DND-41 (cell line): ENCODE data around the gene ANKK1.

Experiments used
- EZH2 ChIP-seq: IDR thresholded peaks from 3 replicates; pipeline ENCODE4 v1.6.1; 2012; ENCODE audit warnings: borderline replicate concordance, low read depth, mild to moderate bottlenecking, moderate library complexity, low read length, inconsistent platforms; ENCODE audit not compliant: severe bottlenecking
- TF ChIP-seq, protein P1 (sequence below): IDR thresholded peaks from 2 replicates; pipeline ENCODE4 v1.5.1; 2012; ENCODE audit warnings: borderline replicate concordance, low read length, moderate library complexity, mild to moderate bottlenecking; ENCODE audit not compliant: poor library complexity, severe bottlenecking; ENCODE audit errors: extremely low read depth

DNA sequence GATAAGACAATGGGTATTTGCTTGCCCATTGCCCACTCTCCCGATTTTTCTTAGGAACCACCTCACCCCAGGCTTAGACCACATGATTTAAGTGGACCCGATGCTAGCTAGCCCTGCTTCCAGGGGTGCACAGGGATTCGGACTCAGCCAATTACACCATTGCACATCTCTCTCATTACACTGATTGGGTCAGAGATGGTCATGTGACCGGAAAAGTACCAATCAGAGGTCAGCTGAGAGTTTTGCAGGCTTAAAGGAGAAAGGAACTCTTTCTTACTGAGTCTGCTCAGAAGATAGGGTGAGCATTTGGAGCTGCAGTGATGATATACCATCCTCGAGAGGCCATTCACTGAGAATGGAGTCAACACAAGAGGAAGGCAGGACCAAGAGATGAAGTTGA is 12.2 kb upstream of the ANKK1 start:
- TF ChIP-seq, protein P1, sequence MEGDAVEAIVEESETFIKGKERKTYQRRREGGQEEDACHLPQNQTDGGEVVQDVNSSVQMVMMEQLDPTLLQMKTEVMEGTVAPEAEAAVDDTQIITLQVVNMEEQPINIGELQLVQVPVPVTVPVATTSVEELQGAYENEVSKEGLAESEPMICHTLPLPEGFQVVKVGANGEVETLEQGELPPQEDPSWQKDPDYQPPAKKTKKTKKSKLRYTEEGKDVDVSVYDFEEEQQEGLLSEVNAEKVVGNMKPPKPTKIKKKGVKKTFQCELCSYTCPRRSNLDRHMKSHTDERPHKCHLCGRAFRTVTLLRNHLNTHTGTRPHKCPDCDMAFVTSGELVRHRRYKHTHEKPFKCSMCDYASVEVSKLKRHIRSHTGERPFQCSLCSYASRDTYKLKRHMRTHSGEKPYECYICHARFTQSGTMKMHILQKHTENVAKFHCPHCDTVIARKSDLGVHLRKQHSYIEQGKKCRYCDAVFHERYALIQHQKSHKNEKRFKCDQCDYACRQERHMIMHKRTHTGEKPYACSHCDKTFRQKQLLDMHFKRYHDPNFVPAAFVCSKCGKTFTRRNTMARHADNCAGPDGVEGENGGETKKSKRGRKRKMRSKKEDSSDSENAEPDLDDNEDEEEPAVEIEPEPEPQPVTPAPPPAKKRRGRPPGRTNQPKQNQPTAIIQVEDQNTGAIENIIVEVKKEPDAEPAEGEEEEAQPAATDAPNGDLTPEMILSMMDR, result no peak
- no peak for TF ChIP-seq EZH2
